ENCODE data around the gene HCN3. TPM values are rescaled to one million over a fixed set of nuclear protein-coding genes. Genes with fewer than 3 reads are reported as not detected.

The HCN3 gene
- total RNA-seq, result 1 to 10 TPM; 4.3 TPM

DNA sequence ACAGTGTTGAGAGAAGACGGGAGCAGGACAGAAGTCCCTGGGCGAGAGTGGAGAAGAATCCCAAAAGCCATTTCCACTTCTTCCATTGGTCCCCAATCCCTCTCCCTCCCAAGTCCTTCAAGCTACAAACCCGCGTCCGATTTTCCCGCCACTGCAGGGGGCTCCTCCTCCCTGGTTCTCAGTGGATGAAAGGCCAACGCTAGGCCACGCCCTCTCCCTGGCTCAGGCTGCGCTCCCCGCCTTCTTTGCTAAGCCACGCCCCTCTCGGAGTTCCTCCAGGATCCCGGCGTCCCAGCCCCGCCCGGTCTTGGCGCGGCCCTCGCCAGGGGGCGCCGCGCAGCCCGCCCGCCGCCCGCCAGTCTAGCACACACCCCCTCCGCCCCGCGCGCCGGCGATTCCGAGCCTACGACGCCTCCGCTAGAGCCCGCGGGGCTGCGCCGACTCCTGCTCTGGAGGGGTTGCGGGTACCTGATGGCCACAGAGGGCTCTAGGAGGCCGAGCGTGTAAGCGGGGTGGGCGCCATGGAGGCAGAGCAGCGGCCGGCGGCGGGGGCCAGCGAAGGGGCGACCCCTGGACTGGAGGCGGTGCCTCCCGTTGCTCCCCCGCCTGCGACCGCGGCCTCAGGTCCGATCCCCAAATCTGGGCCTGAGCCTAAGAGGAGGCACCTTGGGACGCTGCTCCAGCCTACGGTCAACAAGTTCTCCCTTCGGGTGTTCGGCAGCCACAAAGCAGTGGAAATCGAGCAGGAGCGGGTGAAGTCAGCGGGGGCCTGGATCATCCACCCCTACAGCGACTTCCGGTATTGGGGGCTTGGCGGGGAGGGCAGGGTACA, at the start of gene HCN3:
Gene HCN3, plus strand, starts transcription at position 394 of the 832 bp plus-strand sequence. Its CDS starts 128 bp downstream, at position 522.

DNA sequence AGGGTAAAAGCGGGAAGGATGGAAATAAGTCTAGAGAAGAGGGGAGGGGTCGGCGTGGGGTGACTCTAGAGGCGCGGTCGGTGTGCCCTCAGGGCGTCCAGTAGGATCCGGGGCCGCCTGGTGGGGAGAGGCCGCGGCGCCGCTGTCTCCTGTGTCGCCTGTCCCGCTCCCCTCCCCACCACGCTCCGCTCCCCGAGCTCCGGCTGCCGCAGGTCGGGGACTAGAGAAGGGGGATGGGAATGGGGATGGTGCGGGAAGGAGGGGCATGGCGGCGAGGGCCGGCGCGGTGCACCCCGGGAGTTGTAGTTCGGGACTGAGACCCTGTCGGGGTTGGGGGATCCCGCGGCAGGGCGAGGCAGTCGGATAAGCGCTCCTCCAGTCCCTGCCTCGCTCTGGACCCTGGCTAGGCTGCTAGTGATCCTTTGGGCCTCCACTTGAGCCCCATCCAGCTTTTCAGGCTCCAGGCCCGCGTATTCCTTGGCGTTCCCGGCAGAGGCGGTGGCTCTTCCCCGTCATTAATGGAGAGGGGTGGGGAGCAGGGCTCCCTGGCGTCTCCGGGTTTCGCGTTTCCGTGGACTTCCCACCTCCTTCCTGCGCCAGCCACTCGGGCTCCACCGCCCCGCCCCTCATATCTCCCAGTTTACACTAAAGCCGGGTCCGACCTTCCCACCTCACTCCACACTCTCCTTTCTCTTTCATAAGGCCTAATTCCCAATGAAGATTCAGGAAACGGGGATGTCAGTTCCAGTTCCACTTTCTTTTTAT, 21.8 kb upstream of the HCN3 start, which contains the start of gene ENTREP3:
Gene ENTREP3, minus strand, starts transcription at position 241 of the 765 bp plus-strand sequence. CDS start 606 bp downstream, outside the sequence.

DNA sequence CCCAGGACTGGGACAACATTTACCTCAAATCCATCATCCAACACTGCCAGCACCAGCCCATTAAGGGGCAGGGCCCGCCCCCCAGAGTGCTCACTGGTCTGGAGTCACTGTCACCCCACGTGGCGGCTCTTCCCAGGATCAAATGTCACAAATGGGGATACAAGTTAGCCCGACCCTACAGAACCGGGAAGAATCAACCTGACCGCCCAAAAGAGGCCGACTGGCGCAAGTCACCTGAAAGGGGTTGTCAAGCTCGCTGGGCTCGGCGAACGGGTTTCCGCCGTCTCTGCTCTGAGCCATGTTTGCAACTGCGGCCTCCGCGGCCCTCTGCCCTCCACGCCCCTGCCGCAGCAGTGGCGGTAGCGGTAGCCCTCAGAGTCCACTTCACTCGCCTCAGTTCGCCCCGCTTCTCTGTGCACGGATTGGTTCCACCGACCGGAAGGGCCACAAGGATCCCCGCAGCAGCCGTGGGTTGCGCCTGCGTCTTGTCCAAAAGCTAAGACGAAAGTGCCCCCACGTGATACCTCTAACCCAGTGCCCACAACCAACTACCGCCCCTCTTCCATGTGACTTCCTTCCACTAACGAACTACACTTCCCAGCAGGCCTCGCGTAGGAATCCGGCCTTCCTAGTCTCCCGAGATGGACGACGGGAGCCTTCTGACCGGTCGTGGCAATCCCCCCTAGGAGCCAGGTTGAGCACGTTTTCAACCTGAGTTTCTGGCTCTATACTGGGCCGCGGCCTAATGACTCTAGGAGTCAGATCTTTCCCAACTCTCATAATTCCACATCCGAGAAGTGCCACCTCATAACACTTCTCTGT, 15.2 kb upstream of the HCN3 start, which contains the start of gene SCAMP3:
Gene SCAMP3, minus strand, starts transcription at position 509 of the 822 bp plus-strand sequence. Its CDS starts 209 bp downstream, at position 300.

DNA sequence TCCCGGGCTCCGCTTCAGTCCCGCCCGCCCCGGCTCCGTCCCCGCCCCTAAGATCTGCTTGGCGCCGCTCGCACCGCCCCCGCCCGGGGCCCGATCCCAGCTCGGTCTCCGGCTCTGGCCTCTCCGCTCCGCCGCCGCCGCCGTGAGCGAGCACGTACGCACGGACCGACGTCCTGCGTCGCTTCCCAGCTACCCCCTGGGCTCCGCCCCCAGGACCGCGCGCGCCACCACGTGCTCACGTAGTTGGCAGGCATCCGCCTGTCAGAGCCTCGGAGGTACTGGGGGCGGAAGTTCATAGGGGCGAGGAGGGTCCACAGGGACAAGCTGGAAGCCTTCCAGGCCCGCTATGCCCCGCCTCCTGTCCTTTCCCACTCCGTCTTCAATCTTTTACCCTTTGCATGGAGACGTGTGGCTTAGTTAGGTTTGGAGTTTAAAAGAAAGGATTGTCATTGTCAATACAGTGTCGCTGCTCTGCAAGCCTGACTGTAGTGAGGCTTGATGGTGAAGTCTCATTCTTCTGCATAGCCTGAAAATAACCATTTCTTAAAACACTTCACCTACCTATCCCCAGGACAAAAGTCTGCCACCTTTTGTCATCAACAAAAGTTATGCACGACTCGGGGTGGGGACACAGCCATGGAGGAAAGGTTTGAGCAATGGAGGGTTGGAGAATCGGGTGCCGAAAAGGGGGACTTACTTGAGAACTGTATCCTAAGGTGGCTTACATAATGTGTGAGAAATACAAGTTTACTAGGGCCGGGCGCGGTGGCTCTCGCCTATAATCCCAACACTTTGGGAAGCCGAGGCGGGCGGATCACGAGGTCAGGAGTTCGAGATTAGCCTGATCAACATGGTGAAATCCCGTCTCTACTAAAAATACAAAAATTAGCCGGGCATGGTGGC, 3.7 kb upstream of the HCN3 start, which contains the start of gene CLK2:
Gene CLK2, minus strand, starts transcription at position 162 of the 903 bp plus-strand sequence. CDS start 2,527 bp downstream, outside the sequence.

DNA sequence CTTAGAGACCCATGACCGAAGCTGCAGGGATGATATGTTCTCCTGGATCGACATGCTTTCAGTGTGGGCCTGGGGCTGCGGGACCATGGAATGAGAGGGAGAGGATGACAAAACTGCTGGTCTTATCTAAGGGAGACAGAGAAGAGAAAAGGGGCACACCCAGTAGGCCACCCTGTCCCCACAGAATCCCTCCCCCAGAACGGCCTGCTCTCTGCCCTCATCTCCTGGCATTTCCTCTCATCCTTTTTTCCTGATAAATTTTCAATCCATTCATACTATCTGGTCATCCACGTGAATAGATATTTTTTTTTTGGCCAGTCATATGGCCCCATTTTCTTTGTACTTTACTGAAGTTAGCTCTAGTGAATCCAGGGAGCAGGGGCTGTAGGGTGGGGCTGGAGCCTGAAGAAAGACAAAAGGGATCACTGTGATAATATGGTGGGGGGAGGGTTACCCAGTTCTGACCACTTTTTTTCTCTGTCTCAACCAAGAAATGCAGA, 24.1 kb downstream of the HCN3 start, which contains the start of gene PKLR:
Gene PKLR, minus strand, starts transcription at position 97 of the 500 bp plus-strand sequence. Its CDS starts 43 bp downstream, at position 54.

DNA sequence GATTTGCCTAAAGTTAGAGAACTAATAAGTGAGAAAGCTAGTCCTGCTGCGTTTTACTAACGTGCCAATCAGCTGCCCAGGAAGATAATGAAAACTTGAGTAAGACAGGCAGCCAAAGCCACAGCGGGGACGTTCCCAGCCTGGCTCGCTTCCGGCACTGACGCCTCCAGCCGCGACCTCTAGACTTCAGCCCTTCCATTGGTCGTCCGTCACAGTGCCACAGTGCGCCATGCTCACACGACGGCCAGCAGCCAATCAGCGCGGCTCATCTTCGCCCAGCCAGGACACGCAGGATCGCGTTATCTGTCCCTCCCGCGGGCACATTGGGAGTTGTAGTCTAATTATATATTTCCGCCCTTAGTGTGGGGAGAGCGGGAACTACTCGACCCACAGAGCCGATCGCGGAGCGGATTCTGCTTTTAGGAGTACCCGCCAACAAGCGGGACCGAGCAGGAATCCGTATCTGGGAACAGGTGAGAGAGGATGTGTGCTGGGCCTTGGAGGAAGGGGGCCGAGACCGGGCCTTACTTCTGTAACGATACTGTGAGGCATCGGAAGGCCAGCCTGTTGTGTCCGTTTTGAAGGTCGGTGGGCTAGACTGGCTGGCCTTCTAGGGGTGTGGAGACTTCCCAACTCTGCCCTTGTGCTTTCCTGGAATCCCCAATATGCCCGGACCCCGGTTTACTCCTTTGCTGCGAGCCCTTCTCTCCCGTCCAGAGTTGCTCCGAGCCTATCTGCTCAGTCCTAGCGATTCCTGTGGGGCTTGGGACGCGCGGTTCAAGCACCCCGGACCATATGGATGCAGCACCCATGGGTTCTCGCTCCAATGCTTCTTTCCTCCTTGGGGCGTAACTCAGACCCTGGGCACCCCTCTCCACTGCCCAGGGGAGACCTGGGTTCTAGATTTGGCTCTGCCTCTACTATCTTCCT, 31.5 kb downstream of the HCN3 start, which contains the start of gene FDPS:
Gene FDPS, plus strand, starts transcription at position 374 of the 930 bp plus-strand sequence. CDS start 924 bp downstream, outside the sequence.

DNA sequence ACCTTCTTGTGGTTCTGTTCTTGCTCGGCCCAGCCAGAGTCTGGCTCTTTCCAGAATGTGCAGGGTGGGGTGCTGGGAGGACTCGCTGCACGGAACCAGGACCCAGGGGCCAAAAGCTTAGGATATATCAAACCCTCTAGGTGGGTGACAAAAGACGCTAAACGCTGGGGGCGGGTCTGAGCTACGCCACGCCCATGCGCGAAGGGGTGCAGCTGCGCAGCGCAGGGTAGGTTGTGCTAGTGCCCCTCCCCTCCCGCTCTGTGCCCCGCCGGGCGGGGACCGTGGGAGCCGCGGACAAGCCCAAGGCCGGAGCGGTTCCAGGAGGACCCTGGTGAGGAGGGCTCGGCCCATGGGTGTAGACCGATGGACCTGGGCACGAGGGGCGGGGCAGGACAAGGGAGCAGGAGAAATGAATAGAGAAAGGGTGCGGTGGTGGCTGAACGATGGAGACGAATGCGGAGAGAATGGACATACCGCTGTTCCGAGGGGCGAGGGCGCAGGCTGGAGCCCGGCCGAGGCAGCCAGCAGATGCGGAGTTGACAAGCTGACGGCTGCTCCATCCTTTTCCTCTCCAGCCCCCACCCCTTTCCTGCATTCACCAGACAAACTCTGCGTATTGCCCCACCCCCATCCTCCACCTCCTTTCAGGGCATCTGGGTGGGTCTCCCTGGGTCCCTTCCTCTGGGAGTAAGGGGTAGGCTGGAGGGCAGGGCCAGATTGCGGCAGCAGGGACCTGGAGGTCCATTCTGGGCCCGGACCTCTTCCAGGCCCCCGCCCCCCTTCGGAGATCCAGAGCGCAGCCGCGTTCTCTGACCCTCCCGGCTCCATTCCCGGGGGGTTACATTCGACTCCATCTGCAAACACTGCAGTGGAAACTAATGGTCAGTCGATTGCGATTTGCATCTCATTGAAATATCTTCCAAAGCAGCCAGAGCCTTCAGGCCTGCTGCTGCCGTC, 43.7 kb downstream of the HCN3 start, which contains the start of gene RUSC1:
Gene RUSC1, plus strand, starts transcription at position 234 of the 957 bp plus-strand sequence. CDS start 880 bp downstream, outside the sequence.

Other genes starting within 250 kb of the HCN3 start
- gene DCST2, start 243.7 kb upstream of the HCN3 start, total RNA-seq, result 1 to 10 TPM in 1 of 2 experiments, under 1 TPM in 1; 0.79 to 1.2 TPM
- not detected for gene DCST1, start 243.6 kb upstream of the HCN3 start, total RNA-seq
- 10 to 100 TPM; 50.6 to 50.7 TPM for gene ADAM15, start 226.1 kb upstream of the HCN3 start, total RNA-seq
- 1 to 10 TPM; 9.0 to 9.6 TPM for gene EFNA4, start 213.7 kb upstream of the HCN3 start, total RNA-seq
- 1 to 10 TPM; 4.1 to 4.2 TPM for gene EFNA3, start 198.6 kb upstream of the HCN3 start, total RNA-seq
- under 1 TPM; 0.25 to 0.26 TPM for gene EFNA1, start 149.6 kb upstream of the HCN3 start, total RNA-seq
- 10 to 100 TPM; 44.1 to 49.0 TPM for gene SLC50A1, start 141.6 kb upstream of the HCN3 start, total RNA-seq
- 10 to 100 TPM; 60.3 to 66.8 TPM for gene DPM3, start 136.9 kb upstream of the HCN3 start, total RNA-seq
- 100 to 1,000 TPM; 173 to 190 TPM for gene KRTCAP2, start 104.2 kb upstream of the HCN3 start, total RNA-seq
- gene TRIM46, start 103.6 kb upstream of the HCN3 start, total RNA-seq, result 10 to 100 TPM; 16.4 to 19.1 TPM
- 10 to 100 TPM; 28.2 to 31.5 TPM for gene THBS3, start 69.6 kb upstream of the HCN3 start, total RNA-seq
- 10 to 100 TPM; 30.3 to 30.6 TPM for gene MTX1, start 68.8 kb upstream of the HCN3 start, total RNA-seq
- gene ENTREP3, start 22.0 kb upstream of the HCN3 start, total RNA-seq, result 10 to 100 TPM; 21.1 to 23.2 TPM
- gene SCAMP3, start 15.1 kb upstream of the HCN3 start, total RNA-seq, result 10 to 100 TPM; 83.3 to 85.5 TPM
- 100 to 1,000 TPM; 100 to 104 TPM for gene CLK2, start 4.0 kb upstream of the HCN3 start, total RNA-seq
- not detected for gene PKLR, start 24.0 kb downstream of the HCN3 start, total RNA-seq
- gene FDPS, start 31.4 kb downstream of the HCN3 start, total RNA-seq, result 100 to 1,000 TPM; 277 to 292 TPM
- gene RUSC1, start 43.4 kb downstream of the HCN3 start, total RNA-seq, result 10 to 100 TPM; 22.4 to 24.5 TPM